ENCODE results near the gene RAP2A.

RAP2A gene

DNA sequence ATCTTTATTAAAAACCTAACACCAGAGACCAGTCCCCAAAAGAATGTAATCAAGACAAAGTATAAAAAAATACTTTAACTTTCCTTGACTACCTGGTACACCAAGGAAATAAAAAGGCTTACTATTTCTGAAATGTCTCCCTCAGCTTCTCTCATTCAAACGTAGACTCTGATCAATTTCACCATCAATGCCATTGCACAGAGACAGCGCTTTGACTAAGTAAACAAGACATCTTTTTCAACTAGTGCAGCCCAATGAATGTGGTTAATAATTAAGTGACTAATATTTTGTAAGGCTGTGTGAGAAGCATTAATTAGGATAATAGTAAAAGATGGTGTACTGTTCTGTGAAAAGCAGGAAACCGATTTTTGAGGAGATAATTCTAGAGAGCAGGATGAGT lies 7.3 kb upstream of the RAP2A start:
- CTCF ChIA-PET: no interaction called here
- TF ChIP-seq, protein P1, sequence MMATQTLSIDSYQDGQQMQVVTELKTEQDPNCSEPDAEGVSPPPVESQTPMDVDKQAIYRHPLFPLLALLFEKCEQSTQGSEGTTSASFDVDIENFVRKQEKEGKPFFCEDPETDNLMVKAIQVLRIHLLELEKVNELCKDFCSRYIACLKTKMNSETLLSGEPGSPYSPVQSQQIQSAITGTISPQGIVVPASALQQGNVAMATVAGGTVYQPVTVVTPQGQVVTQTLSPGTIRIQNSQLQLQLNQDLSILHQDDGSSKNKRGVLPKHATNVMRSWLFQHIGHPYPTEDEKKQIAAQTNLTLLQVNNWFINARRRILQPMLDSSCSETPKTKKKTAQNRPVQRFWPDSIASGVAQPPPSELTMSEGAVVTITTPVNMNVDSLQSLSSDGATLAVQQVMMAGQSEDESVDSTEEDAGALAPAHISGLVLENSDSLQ (IDR thresholded peaks at IDR 0.05): no peak
- TF ChIP-seq SUZ12 (IDR thresholded peaks at IDR 0.05): no peak
- TF ChIP-seq ELF4 (IDR thresholded peaks at IDR 0.05): no peak
- no peak for TF ChIP-seq FOXM1 (IDR thresholded peaks at IDR 0.05; ENCODE audit: borderline replicate concordance)
- TF ChIP-seq HDGF (IDR thresholded peaks at IDR 0.05; ENCODE audit: borderline replicate concordance): no peak
- TF ChIP-seq NFRKB (IDR thresholded peaks at IDR 0.05): no peak
- no peak for TF ChIP-seq BHLHE40 (IDR thresholded peaks at IDR 0.05; ENCODE audit: borderline replicate concordance)
- DNase-seq (ENCODE audit: extremely low spot score): no peak
- POLR2A ChIA-PET: no interaction called here

DNA sequence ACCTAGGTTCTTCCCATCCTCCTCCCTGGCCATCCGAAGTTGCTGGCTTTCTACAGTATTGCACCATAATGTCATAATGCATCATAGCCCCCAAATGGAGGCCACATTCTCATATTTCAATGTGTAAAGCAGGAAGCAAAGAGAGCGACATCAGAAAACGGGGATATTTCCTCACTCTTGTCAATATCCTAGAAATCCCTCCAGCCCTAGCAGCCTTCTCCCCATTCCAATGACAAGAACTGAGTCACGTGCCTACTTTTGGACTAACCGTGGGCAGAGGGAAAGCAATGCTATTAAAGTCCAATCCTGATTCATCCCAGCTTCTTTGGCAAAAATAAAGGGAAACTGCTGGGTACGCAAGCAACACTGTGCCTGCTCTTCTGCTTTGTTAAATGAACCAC lies 4.3 kb upstream of the RAP2A start:
- ChIA-PET CTCF (interaction anchor here (0.6 kb wide), 1 partner anchor 309 kb away, joined by 3 read pairs; no protein-coding TSS in a partner anchor), POLR2A (no interaction called here)
- no peak for TF ChIP-seq TARDBP (IDR thresholded peaks at IDR 0.05)
- TF ChIP-seq SUZ12 (IDR thresholded peaks at IDR 0.05): no peak
- no peak for TF ChIP-seq FOXM1 (IDR thresholded peaks at IDR 0.05; ENCODE audit: borderline replicate concordance)
- no peak for TF ChIP-seq FOXA1 (IDR thresholded peaks at IDR 0.05)
- TF ChIP-seq LEF1 (IDR thresholded peaks at IDR 0.05; ENCODE audit: borderline replicate concordance): no peak
- TF ChIP-seq ELF4 (IDR thresholded peaks at IDR 0.05): no peak
- TF ChIP-seq CTBP1 (IDR thresholded peaks at IDR 0.05; ENCODE audit: borderline replicate concordance): no peak
- no peak for TF ChIP-seq NFRKB (IDR thresholded peaks at IDR 0.05)
- no peak for DNase-seq (ENCODE audit: extremely low spot score)

DNA sequence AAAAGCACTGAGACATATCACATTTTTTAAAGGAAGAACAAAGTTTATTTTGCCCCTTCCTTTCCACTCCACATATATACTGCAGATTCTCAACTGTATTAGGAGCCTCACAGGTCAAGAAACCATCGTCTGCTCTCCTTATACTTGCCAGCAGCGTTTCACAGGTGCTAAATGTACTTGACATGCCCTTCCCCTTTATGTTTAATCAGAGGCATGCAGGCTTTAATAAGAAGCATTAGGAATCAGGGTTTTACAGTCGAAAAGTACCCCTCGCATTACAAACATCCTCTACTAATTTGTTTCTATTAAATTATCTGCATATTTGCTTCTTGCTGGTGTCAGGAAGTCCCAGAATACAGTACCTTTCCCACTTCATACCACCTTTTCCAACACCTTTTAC lies 3.7 kb upstream of the RAP2A start:
- no peak for TF ChIP-seq ARNT (IDR thresholded peaks at IDR 0.05)
- POLR2A ChIA-PET: no interaction called here
- DNase-seq (ENCODE audit: extremely low spot score): no peak
- CTCF ChIA-PET: no interaction called here

DNA sequence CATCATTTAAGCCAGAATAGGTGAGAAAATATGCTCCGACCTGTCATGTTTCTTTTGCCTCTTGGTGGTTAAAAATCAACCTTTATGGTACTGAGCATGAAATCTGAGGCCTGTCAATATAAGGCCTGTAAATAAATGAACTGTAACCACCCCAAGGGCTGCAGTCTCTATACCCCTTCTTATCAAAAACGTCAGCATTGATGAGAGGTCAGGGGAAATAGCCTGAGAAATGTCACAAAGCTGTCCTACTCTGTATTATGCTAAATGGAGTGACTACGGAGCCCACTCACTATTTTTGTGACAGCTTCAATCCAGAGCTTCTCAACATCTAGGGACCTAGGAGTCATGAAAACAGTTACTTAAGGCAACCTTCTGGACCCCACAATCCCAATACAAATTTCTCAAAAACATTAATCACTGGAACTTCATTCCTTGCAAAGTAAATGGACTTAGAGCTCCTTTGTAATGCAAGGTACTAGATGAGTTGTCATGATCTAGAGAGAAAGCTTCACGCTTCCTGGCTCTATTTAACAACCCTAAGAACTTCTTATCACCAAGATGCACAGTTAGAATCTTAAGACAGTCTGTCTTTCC lies 2.7 kb upstream of the RAP2A start:
- CTCF ChIA-PET: interaction anchor here (0.7 kb wide), 1 partner anchor 321 kb away, joined by 4 read pairs; no protein-coding TSS in a partner anchor
- no peak for TF ChIP-seq FOXM1 (IDR thresholded peaks at IDR 0.05; ENCODE audit: borderline replicate concordance)
- TF ChIP-seq SUZ12 (IDR thresholded peaks at IDR 0.05): no peak
- TF ChIP-seq SP1 (IDR thresholded peaks at IDR 0.05): no peak
- TF ChIP-seq CTBP1 (IDR thresholded peaks at IDR 0.05; ENCODE audit: borderline replicate concordance): no peak
- no peak for TF ChIP-seq NFRKB (IDR thresholded peaks at IDR 0.05)
- no peak for TF ChIP-seq FOXK2 (IDR thresholded peaks at IDR 0.05)
- TF ChIP-seq TARDBP (IDR thresholded peaks at IDR 0.05): no peak
- TF ChIP-seq L3MBTL2 (conservative IDR thresholded peaks at IDR 0.05): no peak
- TF ChIP-seq ZNF384 (IDR thresholded peaks at IDR 0.05): no peak
- TF ChIP-seq ELF4 (IDR thresholded peaks at IDR 0.05): no peak
- TF ChIP-seq, protein P1 (IDR thresholded peaks at IDR 0.05): no peak
- TF ChIP-seq ARNT (IDR thresholded peaks at IDR 0.05): no peak
- TF ChIP-seq HDGF (IDR thresholded peaks at IDR 0.05; ENCODE audit: borderline replicate concordance): no peak
- TF ChIP-seq LEF1 (IDR thresholded peaks at IDR 0.05; ENCODE audit: borderline replicate concordance): no peak
- no peak for TF ChIP-seq FOXA1 (IDR thresholded peaks at IDR 0.05)
- no peak for TF ChIP-seq BHLHE40 (IDR thresholded peaks at IDR 0.05; ENCODE audit: borderline replicate concordance)
- no peak for DNase-seq (ENCODE audit: extremely low spot score)
- POLR2A ChIA-PET: interaction anchor here (0.9 kb wide), 1 partner anchor 8 kb away, joined by 3 read pairs; no protein-coding TSS in a partner anchor

DNA sequence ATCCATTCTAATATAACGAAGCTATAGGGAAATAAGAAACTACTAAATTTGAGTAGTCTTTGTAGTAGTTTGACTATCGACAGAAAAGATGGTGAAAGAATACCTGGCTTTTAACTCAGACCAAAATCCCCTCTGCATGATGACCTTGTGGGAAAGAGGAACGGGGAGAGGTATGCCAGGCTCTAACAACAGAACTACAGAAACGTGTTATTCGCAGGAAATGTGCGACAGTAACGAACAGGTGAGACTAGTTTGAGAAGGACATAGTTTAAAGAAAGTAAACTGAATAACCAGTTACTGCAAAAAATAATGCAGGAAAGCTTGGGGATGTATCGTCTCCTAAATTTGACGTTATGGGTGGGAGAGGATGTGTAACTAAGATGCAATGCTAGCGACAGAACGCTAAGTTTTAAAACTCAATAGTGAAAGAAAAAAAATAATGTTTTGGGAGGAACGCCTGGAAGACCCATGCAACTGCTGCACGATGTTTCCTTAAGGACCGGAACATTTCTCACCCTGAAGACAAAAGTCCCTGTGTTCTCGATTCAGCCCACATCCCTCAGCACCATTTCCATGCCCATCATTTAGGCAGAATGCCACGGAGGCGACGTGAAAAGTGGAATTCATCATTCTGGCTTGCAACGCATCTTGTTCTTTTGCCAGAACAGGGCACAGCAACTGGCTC lies 1.6 kb upstream of the RAP2A start:
- no peak for TF ChIP-seq HDGF (IDR thresholded peaks at IDR 0.05; ENCODE audit: borderline replicate concordance)
- peak; percentile 81; the same call in 1 of the 2 replicates for TF ChIP-seq L3MBTL2 (conservative IDR thresholded peaks at IDR 0.05)
- CTCF ChIA-PET: no interaction called here
- DNase-seq (ENCODE audit: extremely low spot score): no peak
- POLR2A ChIA-PET: interaction anchor here (0.7 to 2.0 kb wide), 7 partner anchors 9 to 328 kb away, joined by 3 to 7 read pairs (median 3); no protein-coding TSS in a partner anchor

DNA sequence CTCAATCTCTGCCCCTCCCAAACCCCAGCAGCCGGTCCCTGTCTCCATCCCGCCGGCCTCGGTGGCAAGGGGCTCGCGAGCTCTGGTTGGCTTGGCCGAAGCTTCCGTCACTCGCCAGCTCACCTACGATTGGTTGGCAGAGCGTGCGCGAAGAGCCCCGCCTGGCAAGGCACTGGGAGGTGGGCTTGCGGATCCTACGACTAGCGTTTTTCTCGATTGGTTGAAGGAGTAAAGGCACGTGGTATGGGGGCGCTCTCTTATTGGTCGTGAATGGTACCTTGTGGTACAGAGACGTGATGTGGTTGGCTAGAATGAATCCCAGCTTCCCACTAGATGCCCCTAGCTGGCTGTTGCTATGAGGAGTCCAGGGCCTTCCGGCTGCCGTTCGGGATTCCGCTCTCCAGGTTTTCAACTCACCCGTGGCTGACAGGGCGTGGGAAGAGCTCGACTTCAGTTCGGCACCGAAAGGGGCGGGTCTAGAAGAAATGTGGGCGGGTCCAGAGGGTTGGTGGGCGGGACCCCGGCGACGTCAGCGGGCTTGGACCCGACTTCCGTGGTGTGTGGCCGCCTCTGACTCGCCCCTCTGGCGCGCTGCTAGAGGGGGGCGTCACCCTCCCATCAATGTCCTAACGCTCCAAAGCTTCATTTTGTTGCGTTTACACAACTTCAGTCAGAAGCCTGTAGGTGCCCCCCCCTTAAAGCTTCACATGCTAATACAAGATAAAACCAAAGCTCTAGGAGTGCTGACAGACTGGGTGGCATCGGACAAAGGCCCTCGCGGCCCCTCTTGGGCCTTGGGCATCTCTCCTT lies 847 bp upstream of the RAP2A start:
- POLR2A ChIA-PET: interaction anchor here (0.5 to 2.0 kb wide), 10 partner anchors 16 to 432 kb away, joined by 3 to 7 read pairs (median 3); no protein-coding TSS in a partner anchor
- CTCF ChIA-PET: no interaction called here
- TF ChIP-seq ARNT (IDR thresholded peaks at IDR 0.05) (no peak), LEF1 (IDR thresholded peaks at IDR 0.05; ENCODE audit: borderline replicate concordance) (no peak), ELF4 (IDR thresholded peaks at IDR 0.05) (peak; percentile 45), FOXA1 (IDR thresholded peaks at IDR 0.05) (no peak), ZNF384 (IDR thresholded peaks at IDR 0.05) (no peak), SUZ12 (IDR thresholded peaks at IDR 0.05) (no peak), TARDBP (IDR thresholded peaks at IDR 0.05) (no peak), NFRKB (IDR thresholded peaks at IDR 0.05) (no peak), FOXK2 (IDR thresholded peaks at IDR 0.05) (no peak), SP1 (IDR thresholded peaks at IDR 0.05) (0 out of 2 replicates have a peak, but pooled peaks have one; percentile 36), FOXM1 (IDR thresholded peaks at IDR 0.05; ENCODE audit: borderline replicate concordance) (peak; percentile 79; the same call in 1 of the 2 replicates), HDGF (IDR thresholded peaks at IDR 0.05; ENCODE audit: borderline replicate concordance) (no peak), L3MBTL2 (conservative IDR thresholded peaks at IDR 0.05) (peak; percentile 38; the same call in 1 of the 2 replicates)
- TF ChIP-seq, protein P1 (IDR thresholded peaks at IDR 0.05): peak; percentile 84
- DNase-seq (ENCODE audit: extremely low spot score): peak; percentile 79
